Gastrocnemius medialis (tissue), 4 donors: ENCODE results near the gene SLC15A4.

ENCODE experiments used
- CTCF ChIP-seq, 5 experiments: fragments of 450-650 bp in 3 of 5; fragments of 200-600 bp in 2 of 5; sonication (generic) in 2 of 5; IDR thresholded peaks in 4 of 5; conservative IDR thresholded peaks in 1 of 5; 1 replicate in 4 of 5; 2 replicates in 1 of 5; pipeline ENCODE4 v1.5.1; 2016 to 2019; ENCODE audit warnings: antibody characterized with exemption in 5 of 5, mild to moderate bottlenecking in 3 of 5, moderate library complexity in 3 of 5
- POLR2A ChIP-seq, 2 donors: fragments of 450-650 bp; IDR thresholded peaks; one replicate each; pipeline ENCODE4 v1.6.1; 2017; ENCODE audit warnings: antibody characterized with exemption in 2 of 2, mild to moderate bottlenecking in 2 of 2, moderate library complexity in 2 of 2

DNA sequence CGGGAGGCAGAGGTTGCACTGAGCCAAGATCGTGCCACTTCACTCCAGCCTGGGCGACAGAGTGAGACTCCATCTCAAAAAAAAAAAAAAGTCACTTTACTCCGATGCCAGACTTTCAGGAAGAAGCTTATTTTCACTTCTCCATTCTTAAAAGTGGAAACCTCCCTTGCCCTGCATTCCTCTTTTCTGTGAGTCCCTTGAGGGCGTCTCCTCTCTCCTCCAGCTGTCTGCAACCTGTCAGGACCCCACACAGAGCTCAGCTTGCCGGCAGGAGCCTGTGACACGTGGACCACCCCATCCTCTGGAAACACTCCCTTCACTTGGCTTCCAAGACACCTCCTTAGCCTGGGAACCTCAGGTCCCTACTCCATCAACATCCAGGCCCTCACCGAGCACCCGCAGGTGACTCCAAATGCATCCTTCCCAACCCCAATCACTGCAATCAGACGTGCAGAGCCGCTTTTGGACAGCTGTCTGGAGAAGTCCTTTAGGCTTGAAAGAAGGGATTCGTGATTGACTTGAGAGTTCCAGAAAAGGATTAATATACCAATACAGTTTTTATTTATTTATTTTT, 34.3 kb downstream of the SLC15A4 start:
- TF ChIP-seq CTCF (IDR thresholded peaks at IDR 0.05 in 4 of 5, conservative IDR thresholded peaks at IDR 0.05 in 1 of 5) (no peak), POLR2A (IDR thresholded peaks at IDR 0.05) (no peak)
